ENCODE measurements around the gene ENTHD1. TPM values are rescaled to one million over a fixed set of nuclear protein-coding genes. Genes with fewer than 3 reads are reported as not detected.

ENTHD1 gene
- total and polyA plus RNA-seq, 10 of the 15 experiments (the other 5 are each of a cell fraction or from before 2014, with no cell fraction given), result 0.09 to 0.52 (median 0.21) TPM; not detected in 1

GRCh38 chr22:39825661-39826102 lies 67.9 kb downstream of the ENTHD1 start (continued):
- TF ChIP-seq REST (IDR thresholded peaks at IDR 0.05; ENCODE audit: low read depth, low read length), result no peak
- TF ChIP-seq EP300 (IDR thresholded peaks at IDR 0.05; ENCODE audit: borderline replicate concordance in 1 of 2, control insufficient read depth in 1 of 2, low read depth in 2 of 2, low read length in 2 of 2), result peak in 1 of 2 experiments; percentile 76; a peak in 3 of 4 replicates
- TF ChIP-seq ZBTB33 (IDR thresholded peaks at IDR 0.05), result no peak
- TF ChIP-seq SMC3 (IDR thresholded peaks at IDR 0.05; ENCODE audit: borderline replicate concordance, low read length), result no peak
- peak; percentile 88 for TF ChIP-seq MLLT1 (IDR thresholded peaks at IDR 0.05)
- TF ChIP-seq LARP7 (IDR thresholded peaks at IDR 0.05), result no peak
- no peak for TF ChIP-seq SUZ12 (IDR thresholded peaks at IDR 0.05; ENCODE audit: unreplicated experiment)
- TF ChIP-seq SKIL (IDR thresholded peaks at IDR 0.05; ENCODE audit: low read depth, poor library complexity, severe bottlenecking), result peak; percentile 86
- TF ChIP-seq IKZF1 (conservative IDR thresholded peaks at IDR 0.05), result 0 out of 2 replicates have a peak, but pooled peaks have one; percentile 35
- TF ChIP-seq TBL1XR1 (IDR thresholded peaks at IDR 0.05; ENCODE audit: low read depth, low read length), result peak; percentile 41; the same call in 1 of the 2 replicates
- peak; percentile 66; the same call in 1 of the 2 replicates for TF ChIP-seq ZNF687 (IDR thresholded peaks at IDR 0.05)
- TF ChIP-seq ETV6 (conservative IDR thresholded peaks at IDR 0.05 in 1 of 2, IDR thresholded peaks at IDR 0.05 in 1 of 2; ENCODE audit: borderline replicate concordance in 1 of 2, low read depth in 1 of 2), result no peak

Data from GM12878 (cell line).